Measurements from ENCODE around the gene PLAAT5.
"Not testable (repeated sequence)": the region's sequence is repeated elsewhere in the genome, so short reads cannot be mapped to it uniquely, and the experiment has no call there.

The PLAAT5 gene

GRCh38 chr11:63532799-63533475 is 42.0 kb upstream of the PLAAT5 start:
- no peak for TF ChIP-seq CTCF (IDR thresholded peaks at IDR 0.05; ENCODE audit: extremely low read depth, missing control alignments)
- DNase-seq (ENCODE audit: low spot score): no peak

DNA sequence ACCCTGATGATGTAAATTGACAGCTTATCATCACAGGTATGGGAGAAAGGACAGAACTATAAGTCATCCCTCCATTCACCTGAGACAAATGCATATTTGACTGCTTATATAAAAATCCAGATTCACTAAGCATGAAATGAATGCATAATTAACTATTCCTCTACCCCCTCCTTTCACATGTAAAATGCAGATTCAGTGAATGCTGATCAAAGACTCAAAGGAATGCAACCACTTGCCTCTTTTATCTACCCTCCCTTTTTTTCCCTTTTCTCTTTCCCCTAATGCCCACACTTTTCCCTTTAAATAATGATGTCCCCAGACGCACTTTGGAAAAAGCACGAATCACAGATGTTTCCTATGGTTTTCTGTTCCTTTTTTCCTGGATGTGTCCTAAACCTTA is 41.1 kb upstream of the PLAAT5 start:
- no peak for DNase-seq (ENCODE audit: low spot score)
- no peak for TF ChIP-seq CTCF (IDR thresholded peaks at IDR 0.05; ENCODE audit: extremely low read depth, missing control alignments)

GRCh38 chr11:63531074-63531792 is 40.3 kb upstream of the PLAAT5 start:
- DNase-seq (ENCODE audit: low spot score): not testable (repeated sequence)

DNA sequence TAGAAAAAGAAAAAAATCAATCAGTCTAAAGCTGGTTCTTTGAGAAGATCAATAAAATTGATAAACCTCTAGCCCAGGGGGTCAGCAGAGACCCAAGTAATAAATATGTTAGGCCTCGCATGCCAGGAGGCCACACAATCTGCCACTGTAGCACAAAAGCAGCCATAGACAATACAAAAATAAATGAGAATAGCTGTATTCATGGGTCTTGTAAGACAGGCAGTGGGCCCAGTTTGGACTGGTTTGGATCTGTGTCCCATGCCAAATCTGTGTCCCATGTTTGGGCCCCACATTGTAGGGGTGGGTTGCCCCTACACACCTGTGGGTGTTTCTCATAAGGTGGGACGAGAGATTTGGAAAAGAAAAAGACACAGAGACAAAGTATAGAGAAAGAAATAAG is 39.1 kb upstream of the PLAAT5 start:
- no peak for TF ChIP-seq CTCF (IDR thresholded peaks at IDR 0.05; ENCODE audit: extremely low read depth, missing control alignments)

DNA sequence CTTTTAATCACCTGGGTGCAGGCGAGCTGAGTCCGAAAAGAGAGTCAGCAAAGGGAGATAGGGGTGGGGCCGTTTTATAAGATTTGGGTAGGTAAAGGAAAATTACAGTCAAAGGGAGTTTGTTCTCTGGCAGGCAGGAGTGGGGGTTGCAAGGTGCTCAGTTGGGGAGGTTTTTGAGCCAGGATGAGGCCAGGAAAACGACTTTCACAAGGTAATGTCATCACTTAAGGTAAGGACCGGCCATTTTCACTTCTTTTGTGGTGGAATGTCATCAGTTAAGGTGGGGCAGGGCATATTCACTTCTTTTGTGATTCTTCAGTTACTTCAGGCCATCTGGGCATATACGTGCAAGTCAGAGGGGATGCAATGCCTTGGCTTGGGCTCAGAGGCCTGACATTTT is 38.4 kb upstream of the PLAAT5 start:
- not testable (repeated sequence) for DNase-seq (ENCODE audit: low spot score)

More for the DNA sequence above, 39.1 kb upstream of the PLAAT5 start:
- no peak for DNase-seq (ENCODE audit: low spot score)

DNA sequence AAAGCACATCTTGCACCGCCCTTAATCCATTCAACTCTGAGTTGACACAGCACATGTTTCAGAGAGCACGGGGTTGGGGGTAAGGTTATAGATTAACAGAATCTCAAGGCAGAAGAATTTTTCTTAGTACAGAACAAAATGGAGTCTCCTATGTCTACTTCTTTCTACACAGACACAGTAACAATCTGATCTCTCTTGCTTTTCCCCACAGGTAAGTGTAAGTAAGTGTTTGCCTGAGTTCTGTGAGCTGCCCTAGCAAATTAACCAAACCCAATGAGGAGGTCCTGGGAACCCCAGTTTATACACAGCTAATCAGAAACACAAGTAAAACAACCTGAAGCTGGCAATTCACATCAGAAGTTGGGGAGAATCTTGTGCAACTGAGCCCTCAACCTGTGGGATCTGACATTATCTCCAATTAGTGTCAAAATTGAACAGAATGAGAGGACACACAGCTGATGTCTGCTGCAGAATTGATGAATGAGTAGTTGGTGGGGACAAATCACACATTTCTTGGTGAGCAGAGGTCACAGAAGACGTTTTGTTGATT is 37.8 kb upstream of the PLAAT5 start:
- not testable (repeated sequence) for DNase-seq (ENCODE audit: low spot score)

DNA sequence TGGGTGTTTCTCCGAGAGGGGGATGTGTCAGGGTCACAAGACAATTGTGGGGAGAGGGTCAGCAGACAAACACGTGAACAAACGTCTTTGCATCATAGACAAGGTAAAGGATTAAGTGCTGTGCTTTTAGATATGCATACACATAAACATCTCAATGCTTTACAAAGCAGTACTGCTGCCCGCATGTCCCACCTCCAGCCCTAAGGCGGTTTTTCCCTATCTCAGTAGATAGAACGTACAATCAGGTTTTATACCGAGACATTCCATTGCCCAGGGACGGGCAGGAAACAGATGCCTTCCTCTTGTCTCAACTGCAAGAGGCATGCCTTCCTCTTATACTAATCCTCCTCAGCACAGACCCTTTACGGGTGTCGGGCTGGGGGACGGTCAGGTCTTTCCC is 37.2 kb upstream of the PLAAT5 start:
- not testable (repeated sequence) for DNase-seq (ENCODE audit: low spot score)

DNA sequence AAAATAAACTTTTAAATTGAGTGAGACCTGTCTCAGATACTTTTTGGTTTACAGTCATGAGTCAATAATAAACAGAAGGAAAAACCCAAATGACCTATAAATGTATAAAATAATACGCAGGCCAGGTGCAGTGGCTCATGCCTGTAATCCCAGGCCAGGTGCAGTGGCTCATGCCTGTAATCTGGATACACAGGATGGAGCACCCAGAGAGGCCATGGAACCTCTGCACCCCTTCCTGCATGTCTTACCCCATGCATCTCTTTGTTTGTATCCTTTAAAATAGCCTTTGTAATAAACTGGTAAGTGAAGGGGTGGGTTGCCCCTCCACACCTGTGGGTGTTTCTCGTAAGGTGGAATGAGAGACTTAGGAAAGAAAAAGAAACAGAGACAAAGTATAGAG is 36.7 kb upstream of the PLAAT5 start:
- DNase-seq (ENCODE audit: low spot score): no peak
- TF ChIP-seq CTCF (IDR thresholded peaks at IDR 0.05; ENCODE audit: extremely low read depth, missing control alignments): no peak

- TF ChIP-seq CTCF (IDR thresholded peaks at IDR 0.05; ENCODE audit: extremely low read depth, missing control alignments): no peak
- DNase-seq (ENCODE audit: low spot score): no peak
Observed at GRCh38 chr11:63523151-63523550, 32.2 kb upstream of the PLAAT5 start.
